WTC11 (cell line): ENCODE data around the gene MMP3. TPM values are rescaled to one million over a fixed set of nuclear protein-coding genes. Genes with fewer than 3 reads are reported as not detected.

Experiments used
- ATAC-seq: fragments of 200-7000 bp; cut with Tn5 transposase; 2 replicates; pipeline ENCODE4 v1.10.0; 2021; ENCODE audit warnings: mild to moderate bottlenecking, moderate library complexity
- CTCF ChIA-PET: fragments of 300-600 bp; sonication (Branson Sonifier 250); formaldehyde crosslinking; loops from one replicate; lab custom pipeline; 2021; ENCODE audit warnings: antibody characterized with exemption; lab: Charles Lee
- POLR2A ChIA-PET: fragments of 350-600 bp; sonication (Branson Sonifier 250); formaldehyde crosslinking; loops from one replicate; lab custom pipeline; 2021; ENCODE audit warnings: antibody characterized with exemption; lab: Charles Lee
- DNase-seq: peaks from one replicate; pipeline ENCODE4 v3.0.0; 2021; ENCODE audit warnings: low spot score
- H3K27ac Mint-ChIP-seq: 2 replicates; pipeline ENCODE4 v1.8.0; 2021; ENCODE audit warnings: mixed read lengths
- H3K27me3 Mint-ChIP-seq: 2 replicates; pipeline ENCODE4 v1.8.0; 2021; ENCODE audit warnings: low read depth, mild to moderate bottlenecking, moderate library complexity, mixed read lengths
- H3K36me3 Mint-ChIP-seq: 2 replicates; pipeline ENCODE4 v1.8.0; 2021; ENCODE audit warnings: mixed read lengths
- H3K4me1 Mint-ChIP-seq: 2 replicates; pipeline ENCODE4 v1.8.0; 2022; ENCODE audit warnings: mixed read lengths
- H3K4me3 Mint-ChIP-seq: 2 replicates; pipeline ENCODE4 v1.8.0; 2021; ENCODE audit warnings: mild to moderate bottlenecking, moderate library complexity, mixed read lengths
- H3K9me3 Mint-ChIP-seq: 2 replicates; pipeline ENCODE4 v1.8.0; 2021; ENCODE audit warnings: mixed read lengths
- CBFB ChIP-seq: sonication (generic); formaldehyde crosslinking; IDR thresholded peaks from 2 replicates; pipeline ENCODE4 v1.8.1; 2022; ENCODE audit warnings: mild to moderate bottlenecking, low read depth, missing genetic modification reagents
- GTF2I ChIP-seq: fragments of 250-450 bp; sonication (Bioruptor Pico); conservative IDR thresholded peaks from 2 replicates; pipeline ENCODE4 v1.4.0; 2021; ENCODE audit warnings: mild to moderate bottlenecking
- JAZF1 ChIP-seq: fragments of 250-450 bp; sonication (Bioruptor Pico); IDR thresholded peaks from 2 replicates; pipeline ENCODE4 v1.9.0; 2021; ENCODE audit warnings: moderate library complexity, mild to moderate bottlenecking, inconsistent platforms
- MXD4 ChIP-seq: fragments of 250-450 bp; sonication (Bioruptor Pico); IDR thresholded peaks from 2 replicates; pipeline ENCODE4 v1.8.0; 2021; ENCODE audit warnings: mild to moderate bottlenecking, moderate library complexity, borderline replicate concordance
- NFATC4 ChIP-seq: fragments of 250-450 bp; sonication (Bioruptor Pico); IDR thresholded peaks from 2 replicates; pipeline ENCODE4 v1.9.0; 2021; ENCODE audit warnings: mild to moderate bottlenecking
- TP53 ChIP-seq: sonication (generic); formaldehyde crosslinking; IDR thresholded peaks from 2 replicates; pipeline ENCODE4 v1.8.1; 2023; ENCODE audit warnings: mild to moderate bottlenecking, missing genetic modification reagents
- ZNF232 ChIP-seq: sonication (generic); formaldehyde crosslinking; IDR thresholded peaks from 2 replicates; pipeline ENCODE4 v1.8.0; 2022; ENCODE audit warnings: mild to moderate bottlenecking, missing genetic modification reagents
- total RNA-seq: library from RNA; stranded (reverse); gene quantifications from 3 replicates; pipeline ENCODE4 v1.2.3, GENCODE V29; 2021
- TF ChIP-seq, protein P1 (sequence below): fragments of 250-450 bp; sonication (Bioruptor Pico); IDR thresholded peaks from 2 replicates; pipeline ENCODE4 v1.8.0; 2021; ENCODE audit warnings: mild to moderate bottlenecking
- TF ChIP-seq, protein P2 (sequence below): sonication (generic); formaldehyde crosslinking; IDR thresholded peaks from 2 replicates; pipeline ENCODE4 v1.8.1; 2023; ENCODE audit warnings: mild to moderate bottlenecking, missing genetic modification reagents
- TF ChIP-seq, protein P3 (sequence below): sonication (generic); formaldehyde crosslinking; IDR thresholded peaks from 2 replicates; pipeline ENCODE4 v1.8.1; 2022; ENCODE audit warnings: mild to moderate bottlenecking, moderate library complexity, missing genetic modification reagents
- TF ChIP-seq, protein P4 (sequence below): sonication (generic); formaldehyde crosslinking; IDR thresholded peaks from 2 replicates; pipeline ENCODE4 v1.8.1; 2023; ENCODE audit warnings: mild to moderate bottlenecking, missing genetic modification reagents
- TF ChIP-seq, protein P5 (sequence below): sonication (generic); formaldehyde crosslinking; IDR thresholded peaks from 2 replicates; pipeline ENCODE4 v1.8.1; 2023; ENCODE audit warnings: mild to moderate bottlenecking, moderate library complexity, missing genetic modification reagents
- TF ChIP-seq, protein P6 (sequence below): sonication (generic); formaldehyde crosslinking; IDR thresholded peaks from 2 replicates; pipeline ENCODE4 v1.8.0; 2022; ENCODE audit warnings: mild to moderate bottlenecking, missing genetic modification reagents
- TF ChIP-seq, protein P7 (sequence below): sonication (generic); formaldehyde crosslinking; IDR thresholded peaks from 2 replicates; pipeline ENCODE4 v1.8.0; 2022; ENCODE audit warnings: mild to moderate bottlenecking, missing genetic modification reagents
- TF ChIP-seq, protein P8 (sequence below): sonication (generic); formaldehyde crosslinking; IDR thresholded peaks from 2 replicates; pipeline ENCODE4 v1.8.1; 2022; ENCODE audit warnings: low read depth, mild to moderate bottlenecking, moderate library complexity, missing genetic modification reagents, borderline replicate concordance

The MMP3 gene
- total RNA-seq, 1 experiment from 2014 or later = not detected

DNA sequence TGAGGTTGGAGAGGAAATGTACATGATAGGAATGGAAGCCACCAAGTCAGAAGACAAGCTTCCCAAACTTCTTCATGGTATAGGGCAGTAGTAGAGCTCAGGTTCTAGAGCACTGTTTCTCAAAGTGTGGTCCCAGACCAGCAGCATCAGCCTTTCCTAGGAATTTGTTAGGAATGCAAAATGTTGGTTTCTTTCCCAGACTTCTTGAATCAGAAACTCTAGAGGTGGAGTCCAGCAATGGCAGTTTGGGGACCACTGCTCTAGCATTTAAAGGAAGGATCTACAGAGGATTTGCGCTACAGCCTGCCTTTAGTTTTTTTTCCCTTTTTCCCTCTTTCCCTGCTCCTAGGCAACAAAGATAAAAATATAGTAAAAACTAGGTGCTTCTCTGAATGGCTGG, 48.3 kb upstream of the MMP3 start (continued):
- TF ChIP-seq, protein P1, sequence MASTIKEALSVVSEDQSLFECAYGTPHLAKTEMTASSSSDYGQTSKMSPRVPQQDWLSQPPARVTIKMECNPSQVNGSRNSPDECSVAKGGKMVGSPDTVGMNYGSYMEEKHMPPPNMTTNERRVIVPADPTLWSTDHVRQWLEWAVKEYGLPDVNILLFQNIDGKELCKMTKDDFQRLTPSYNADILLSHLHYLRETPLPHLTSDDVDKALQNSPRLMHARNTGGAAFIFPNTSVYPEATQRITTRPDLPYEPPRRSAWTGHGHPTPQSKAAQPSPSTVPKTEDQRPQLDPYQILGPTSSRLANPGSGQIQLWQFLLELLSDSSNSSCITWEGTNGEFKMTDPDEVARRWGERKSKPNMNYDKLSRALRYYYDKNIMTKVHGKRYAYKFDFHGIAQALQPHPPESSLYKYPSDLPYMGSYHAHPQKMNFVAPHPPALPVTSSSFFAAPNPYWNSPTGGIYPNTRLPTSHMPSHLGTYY = no peak
- no peak for TF ChIP-seq MXD4 (CRISPR knock-in tag)

DNA sequence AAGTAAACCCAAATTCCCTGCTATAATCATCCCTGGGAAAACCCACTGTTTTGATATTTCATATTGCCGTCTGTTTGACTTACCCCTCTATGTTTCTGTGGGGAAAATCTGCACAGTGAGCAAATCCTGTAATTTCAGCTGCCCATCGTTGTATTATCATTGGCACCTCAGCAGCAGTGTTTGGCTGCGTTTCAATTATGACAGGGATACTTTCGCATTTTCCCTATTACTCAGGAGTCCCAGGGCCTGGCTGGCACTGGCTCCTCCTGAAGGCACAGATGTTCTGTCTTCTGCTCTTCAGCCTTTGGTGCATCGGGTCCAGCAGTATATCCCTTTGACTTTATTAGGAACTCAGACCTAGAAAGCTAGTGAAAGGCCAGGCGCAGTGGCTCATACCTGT, 43.6 kb upstream of the MMP3 start:
- CTCF ChIA-PET = no interaction called here

More for the DNA sequence above, 43.6 kb upstream of the MMP3 start:
- Mint-ChIP-seq H3K9me3 (0 out of 2 replicates have a peak, but pooled peaks cover 7% of the 10 kb centered on the region), H3K27me3 (no peaks in the 10 kb centered on the region), H3K4me1 (no peaks in the 10 kb centered on the region), H3K27ac (no peak overlapping the region), H3K36me3 (no peaks in the 10 kb centered on the region), H3K4me3 (no peak overlapping the region)
- POLR2A ChIA-PET = no interaction called here
- ATAC-seq (no peak), DNase-seq (no peak)
- TF ChIP-seq, protein P2, sequence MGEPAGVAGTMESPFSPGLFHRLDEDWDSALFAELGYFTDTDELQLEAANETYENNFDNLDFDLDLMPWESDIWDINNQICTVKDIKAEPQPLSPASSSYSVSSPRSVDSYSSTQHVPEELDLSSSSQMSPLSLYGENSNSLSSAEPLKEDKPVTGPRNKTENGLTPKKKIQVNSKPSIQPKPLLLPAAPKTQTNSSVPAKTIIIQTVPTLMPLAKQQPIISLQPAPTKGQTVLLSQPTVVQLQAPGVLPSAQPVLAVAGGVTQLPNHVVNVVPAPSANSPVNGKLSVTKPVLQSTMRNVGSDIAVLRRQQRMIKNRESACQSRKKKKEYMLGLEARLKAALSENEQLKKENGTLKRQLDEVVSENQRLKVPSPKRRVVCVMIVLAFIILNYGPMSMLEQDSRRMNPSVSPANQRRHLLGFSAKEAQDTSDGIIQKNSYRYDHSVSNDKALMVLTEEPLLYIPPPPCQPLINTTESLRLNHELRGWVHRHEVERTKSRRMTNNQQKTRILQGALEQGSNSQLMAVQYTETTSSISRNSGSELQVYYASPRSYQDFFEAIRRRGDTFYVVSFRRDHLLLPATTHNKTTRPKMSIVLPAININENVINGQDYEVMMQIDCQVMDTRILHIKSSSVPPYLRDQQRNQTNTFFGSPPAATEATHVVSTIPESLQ (CRISPR knock-in tag) = no peak
- TF ChIP-seq, protein P3, sequence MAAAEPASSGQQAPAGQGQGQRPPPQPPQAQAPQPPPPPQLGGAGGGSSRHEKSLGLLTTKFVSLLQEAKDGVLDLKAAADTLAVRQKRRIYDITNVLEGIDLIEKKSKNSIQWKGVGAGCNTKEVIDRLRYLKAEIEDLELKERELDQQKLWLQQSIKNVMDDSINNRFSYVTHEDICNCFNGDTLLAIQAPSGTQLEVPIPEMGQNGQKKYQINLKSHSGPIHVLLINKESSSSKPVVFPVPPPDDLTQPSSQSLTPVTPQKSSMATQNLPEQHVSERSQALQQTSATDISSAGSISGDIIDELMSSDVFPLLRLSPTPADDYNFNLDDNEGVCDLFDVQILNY = no peak
- TF ChIP-seq, protein P4, sequence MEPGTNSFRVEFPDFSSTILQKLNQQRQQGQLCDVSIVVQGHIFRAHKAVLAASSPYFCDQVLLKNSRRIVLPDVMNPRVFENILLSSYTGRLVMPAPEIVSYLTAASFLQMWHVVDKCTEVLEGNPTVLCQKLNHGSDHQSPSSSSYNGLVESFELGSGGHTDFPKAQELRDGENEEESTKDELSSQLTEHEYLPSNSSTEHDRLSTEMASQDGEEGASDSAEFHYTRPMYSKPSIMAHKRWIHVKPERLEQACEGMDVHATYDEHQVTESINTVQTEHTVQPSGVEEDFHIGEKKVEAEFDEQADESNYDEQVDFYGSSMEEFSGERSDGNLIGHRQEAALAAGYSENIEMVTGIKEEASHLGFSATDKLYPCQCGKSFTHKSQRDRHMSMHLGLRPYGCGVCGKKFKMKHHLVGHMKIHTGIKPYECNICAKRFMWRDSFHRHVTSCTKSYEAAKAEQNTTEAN (CRISPR knock-in tag) = no peak
- no peak for TF ChIP-seq TP53 (CRISPR knock-in tag)
- TF ChIP-seq, protein P5, sequence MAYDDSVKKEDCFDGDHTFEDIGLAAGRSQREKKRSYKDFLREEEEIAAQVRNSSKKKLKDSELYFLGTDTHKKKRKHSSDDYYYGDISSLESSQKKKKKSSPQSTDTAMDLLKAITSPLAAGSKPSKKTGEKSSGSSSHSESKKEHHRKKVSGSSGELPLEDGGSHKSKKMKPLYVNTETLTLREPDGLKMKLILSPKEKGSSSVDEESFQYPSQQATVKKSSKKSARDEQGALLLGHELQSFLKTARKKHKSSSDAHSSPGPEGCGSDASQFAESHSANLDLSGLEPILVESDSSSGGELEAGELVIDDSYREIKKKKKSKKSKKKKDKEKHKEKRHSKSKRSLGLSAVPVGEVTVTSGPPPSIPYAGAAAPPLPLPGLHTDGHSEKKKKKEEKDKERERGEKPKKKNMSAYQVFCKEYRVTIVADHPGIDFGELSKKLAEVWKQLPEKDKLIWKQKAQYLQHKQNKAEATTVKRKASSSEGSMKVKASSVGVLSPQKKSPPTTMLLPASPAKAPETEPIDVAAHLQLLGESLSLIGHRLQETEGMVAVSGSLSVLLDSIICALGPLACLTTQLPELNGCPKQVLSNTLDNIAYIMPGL (CRISPR knock-in tag) = no peak
- TF ChIP-seq, protein P6, sequence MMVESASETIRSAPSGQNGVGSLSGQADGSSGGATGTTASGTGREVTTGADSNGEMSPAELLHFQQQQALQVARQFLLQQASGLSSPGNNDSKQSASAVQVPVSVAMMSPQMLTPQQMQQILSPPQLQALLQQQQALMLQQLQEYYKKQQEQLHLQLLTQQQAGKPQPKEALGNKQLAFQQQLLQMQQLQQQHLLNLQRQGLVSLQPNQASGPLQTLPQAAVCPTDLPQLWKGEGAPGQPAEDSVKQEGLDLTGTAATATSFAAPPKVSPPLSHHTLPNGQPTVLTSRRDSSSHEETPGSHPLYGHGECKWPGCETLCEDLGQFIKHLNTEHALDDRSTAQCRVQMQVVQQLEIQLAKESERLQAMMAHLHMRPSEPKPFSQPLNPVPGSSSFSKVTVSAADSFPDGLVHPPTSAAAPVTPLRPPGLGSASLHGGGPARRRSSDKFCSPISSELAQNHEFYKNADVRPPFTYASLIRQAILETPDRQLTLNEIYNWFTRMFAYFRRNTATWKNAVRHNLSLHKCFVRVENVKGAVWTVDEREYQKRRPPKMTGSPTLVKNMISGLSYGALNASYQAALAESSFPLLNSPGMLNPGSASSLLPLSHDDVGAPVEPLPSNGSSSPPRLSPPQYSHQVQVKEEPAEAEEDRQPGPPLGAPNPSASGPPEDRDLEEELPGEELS (CRISPR knock-in tag) = no peak
- no peak for TF ChIP-seq GTF2I (CRISPR knock-in tag)
- TF ChIP-seq, protein P7, sequence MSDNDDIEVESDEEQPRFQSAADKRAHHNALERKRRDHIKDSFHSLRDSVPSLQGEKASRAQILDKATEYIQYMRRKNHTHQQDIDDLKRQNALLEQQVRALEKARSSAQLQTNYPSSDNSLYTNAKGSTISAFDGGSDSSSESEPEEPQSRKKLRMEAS = no peak
- TF ChIP-seq, protein P8, sequence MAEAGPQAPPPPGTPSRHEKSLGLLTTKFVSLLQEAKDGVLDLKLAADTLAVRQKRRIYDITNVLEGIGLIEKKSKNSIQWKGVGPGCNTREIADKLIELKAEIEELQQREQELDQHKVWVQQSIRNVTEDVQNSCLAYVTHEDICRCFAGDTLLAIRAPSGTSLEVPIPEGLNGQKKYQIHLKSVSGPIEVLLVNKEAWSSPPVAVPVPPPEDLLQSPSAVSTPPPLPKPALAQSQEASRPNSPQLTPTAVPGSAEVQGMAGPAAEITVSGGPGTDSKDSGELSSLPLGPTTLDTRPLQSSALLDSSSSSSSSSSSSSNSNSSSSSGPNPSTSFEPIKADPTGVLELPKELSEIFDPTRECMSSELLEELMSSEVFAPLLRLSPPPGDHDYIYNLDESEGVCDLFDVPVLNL (CRISPR knock-in tag) = no peak
- TF ChIP-seq ZNF232 (CRISPR knock-in tag) = no peak
- TF ChIP-seq CBFB = no peak
- no peak for TF ChIP-seq MXD4 (CRISPR knock-in tag)
- no peak for TF ChIP-seq JAZF1
- TF ChIP-seq NFATC4 = no peak
